Activated CD8-positive, alpha-beta memory T cell treated with anti-CD3 and anti-CD28 coated beads for 36 hours (primary cell): Measurements from ENCODE around the gene LIN7B. TPM values are rescaled to one million over a fixed set of nuclear protein-coding genes. Genes with fewer than 3 reads are reported as not detected.

Experiments
- CTCF ChIA-PET: fragments of 350-600 bp; sonication (Branson Sonifier 250); formaldehyde crosslinking; loops from one replicate; lab custom pipeline; 2021; ENCODE audit warnings: antibody characterized with exemption; lab: Charles Lee
- POLR2A ChIA-PET: fragments of 350-600 bp; sonication (Branson Sonifier 250); formaldehyde crosslinking; loops from one replicate; lab custom pipeline; 2021; ENCODE audit warnings: antibody characterized with exemption; lab: Charles Lee
- total RNA-seq, 2 experiments: library from RNA; stranded (reverse); gene quantifications; one replicate each; pipeline ENCODE4 v1.2.3, GENCODE V29; 2021

The LIN7B gene
- total RNA-seq, 2 experiments from 2014 or later, result 4.7 to 4.9 TPM

- POLR2A ChIA-PET, result interaction anchor here (1.0 kb wide), 1 partner anchor 14 kb away, joined by 5 read pairs; no protein-coding TSS in a partner anchor
- CTCF ChIA-PET, result interaction anchor here (1.1 to 2.8 kb wide), 6 partner anchors 9 to 70 kb away, joined by 4 to 11 read pairs (median 6); partner anchors contain the start of genes C19orf73, LIN7B and PPFIA3
Observed at GRCh38 chr19:49128545-49129237, 14.5 kb downstream of the LIN7B start.

- POLR2A ChIA-PET, result no interaction called here
- CTCF ChIA-PET, result interaction anchor here (1.4 to 2.8 kb wide), 3 partner anchors 9 to 17 kb away, joined by 5 to 7 read pairs (median 6); no protein-coding TSS in a partner anchor
Observed at GRCh38 chr19:49129238-49129583, 15.0 kb downstream of the LIN7B start.

DNA sequence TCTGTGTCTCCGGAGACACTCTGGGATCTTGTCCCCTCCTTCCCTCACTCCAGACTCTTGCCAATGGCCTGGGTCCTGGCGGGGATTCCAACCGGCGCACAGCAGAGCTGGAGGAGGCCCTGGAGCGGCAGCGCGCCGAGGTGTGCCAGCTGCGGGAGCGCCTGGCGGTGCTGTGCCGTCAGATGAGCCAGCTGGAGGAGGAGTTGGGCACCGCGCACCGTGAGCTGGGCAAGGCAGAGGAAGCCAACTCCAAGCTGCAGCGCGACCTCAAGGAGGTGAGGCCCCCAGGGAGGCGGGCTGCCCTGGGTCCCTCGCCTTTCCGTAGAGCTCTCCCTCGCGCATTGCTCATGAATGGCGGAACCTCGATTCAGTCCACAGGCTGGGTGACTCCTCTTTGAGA, 16.2 kb downstream of the LIN7B start:
- POLR2A ChIA-PET, result no interaction called here
- CTCF ChIA-PET, result interaction anchor here (0.6 to 2.8 kb wide), 5 partner anchors 10 to 77 kb away, joined by 3 to 7 read pairs (median 4); partner anchors contain the start of gene LIN7B

GRCh38 chr19:49132974-49133609, 18.9 kb downstream of the LIN7B start:
- POLR2A ChIA-PET, result interaction anchor here (0.6 kb wide), 1 partner anchor 379 kb away, joined by 4 read pairs; no protein-coding TSS in a partner anchor
- CTCF ChIA-PET, result interaction anchor here (0.7 to 2.5 kb wide), 5 partner anchors 12 to 182 kb away, joined by 3 to 6 read pairs (median 6); partner anchors contain the start of gene PPFIA3

DNA sequence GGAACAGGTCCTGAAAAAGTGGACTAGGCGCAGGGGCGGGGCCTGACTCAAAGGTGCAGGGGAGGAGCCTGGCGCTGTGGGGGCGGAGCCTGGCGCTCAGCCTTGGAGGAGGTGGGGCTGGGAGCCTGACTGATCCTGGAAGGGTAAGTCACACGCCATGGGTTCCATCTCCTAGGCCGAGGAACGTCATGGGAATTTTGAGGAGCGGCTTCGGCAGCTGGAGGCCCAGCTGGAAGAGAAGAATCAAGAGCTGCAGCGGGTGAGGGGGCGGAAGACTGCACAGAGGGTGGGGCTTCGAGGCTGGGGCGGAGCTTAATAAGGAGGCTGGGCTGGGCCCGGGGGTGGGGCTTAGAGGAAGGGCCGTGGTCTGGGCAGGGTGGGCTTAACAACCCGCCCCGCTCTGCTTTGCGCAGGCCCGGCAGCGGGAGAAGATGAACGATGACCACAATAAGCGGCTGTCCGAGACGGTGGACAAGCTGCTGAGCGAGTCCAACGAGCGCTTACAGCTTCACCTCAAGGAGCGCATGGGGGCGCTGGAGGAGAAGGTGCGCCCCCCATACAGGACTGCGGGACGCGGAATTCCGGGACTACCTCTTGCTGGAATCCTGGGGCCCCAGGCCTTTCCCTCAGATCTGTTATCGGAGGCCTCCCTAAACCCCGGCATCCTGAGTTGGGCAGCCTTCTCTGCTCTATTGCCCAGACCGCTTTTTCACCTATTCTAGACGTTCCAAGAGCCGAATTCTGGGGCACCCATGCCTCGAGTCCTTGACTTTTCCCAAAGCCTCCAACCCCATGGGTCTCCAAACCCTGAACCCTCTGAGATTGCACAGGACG, 19.7 kb downstream of the LIN7B start:
- ChIA-PET POLR2A (no interaction called here), CTCF (interaction anchor here (0.9 to 2.5 kb wide), 4 partner anchors 11 to 36 kb away, joined by 4 to 6 read pairs (median 6); partner anchors contain the start of genes LIN7B and PPFIA3)

DNA sequence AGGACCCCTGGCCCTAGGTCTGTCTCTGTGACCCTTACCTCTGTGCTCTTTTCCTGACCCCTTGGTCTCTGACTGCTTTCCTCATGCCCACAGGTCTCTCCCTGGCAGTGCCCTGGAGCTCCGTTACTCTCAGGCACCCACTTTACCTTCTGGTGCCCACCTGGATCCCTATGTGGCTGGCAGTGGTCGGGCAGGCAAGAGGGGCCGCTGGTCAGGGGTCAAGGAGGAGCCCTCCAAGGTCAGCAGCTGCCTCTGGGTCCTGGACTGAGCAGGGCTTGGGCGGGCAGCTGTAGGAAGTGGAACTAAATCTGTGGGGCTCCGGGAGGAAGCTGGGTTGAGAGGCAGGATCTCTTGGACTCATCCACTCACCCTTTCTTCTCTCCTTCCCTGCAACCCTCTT, 21.5 kb downstream of the LIN7B start:
- POLR2A ChIA-PET, result no interaction called here
- CTCF ChIA-PET, result no interaction called here

GRCh38 chr19:49136771-49137171, 22.6 kb downstream of the LIN7B start:
- POLR2A ChIA-PET, result no interaction called here

DNA sequence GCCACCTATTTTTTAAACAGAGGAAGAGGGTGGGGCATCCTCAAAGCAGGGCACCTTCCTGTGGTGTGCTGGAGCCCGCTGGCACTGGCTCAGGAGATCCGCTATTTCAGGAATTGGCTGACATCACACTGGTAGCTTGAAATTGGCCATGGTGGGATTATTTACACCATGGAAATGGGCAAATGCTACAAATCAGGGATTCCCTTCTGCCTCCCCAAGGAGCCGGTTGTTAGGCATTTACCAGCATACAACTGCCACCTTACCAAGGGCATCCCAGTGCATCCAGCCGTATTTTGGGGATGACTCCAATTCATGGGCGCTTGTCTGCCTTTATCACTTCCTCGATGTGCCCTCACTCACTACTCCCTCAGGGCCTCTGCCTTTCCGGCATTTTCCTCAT, 26.8 kb downstream of the LIN7B start:
- CTCF ChIA-PET, result interaction anchor here (0.9 to 1.2 kb wide), 3 partner anchors 43 to 353 kb away, joined by 3 to 5 read pairs (median 5); no protein-coding TSS in a partner anchor
- POLR2A ChIA-PET, result no interaction called here

More at GRCh38 chr19:49136771-49137171, 22.6 kb downstream of the LIN7B start:
- CTCF ChIA-PET, result no interaction called here

GRCh38 chr19:49141352-49141751, 27.2 kb downstream of the LIN7B start:
- ChIA-PET POLR2A (no interaction called here), CTCF (interaction anchor here (0.6 to 1.2 kb wide), 4 partner anchors 43 to 354 kb away, joined by 3 to 5 read pairs (median 4); no protein-coding TSS in a partner anchor)

DNA sequence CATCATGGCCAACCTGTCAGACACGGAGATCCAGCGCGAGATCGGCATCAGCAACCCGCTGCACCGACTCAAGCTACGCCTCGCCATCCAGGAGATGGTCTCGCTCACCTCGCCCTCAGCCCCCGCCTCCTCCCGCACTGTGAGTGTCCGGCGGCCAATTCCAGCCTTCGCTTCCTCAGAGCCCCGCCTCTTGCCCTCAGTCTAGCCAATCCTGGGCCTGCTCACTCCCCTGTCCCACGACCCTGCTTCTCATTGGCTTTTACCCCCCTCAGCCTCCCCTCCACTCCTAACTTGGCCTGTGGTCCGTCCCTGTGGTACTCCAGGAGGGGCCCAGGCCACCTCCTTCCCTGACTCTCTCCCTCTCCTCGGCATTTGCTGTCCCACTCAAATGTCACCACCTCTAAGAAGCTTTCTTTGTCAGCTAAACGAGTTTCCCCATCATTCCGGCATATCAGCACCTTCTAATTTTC, 28.7 kb downstream of the LIN7B start:
- ChIA-PET CTCF (interaction anchor here (0.8 to 6.8 kb wide), 2 partner anchors 45 to 149 kb away, joined by 3 to 38 read pairs; partner anchors contain the start of gene RUVBL2), POLR2A (no interaction called here)

DNA sequence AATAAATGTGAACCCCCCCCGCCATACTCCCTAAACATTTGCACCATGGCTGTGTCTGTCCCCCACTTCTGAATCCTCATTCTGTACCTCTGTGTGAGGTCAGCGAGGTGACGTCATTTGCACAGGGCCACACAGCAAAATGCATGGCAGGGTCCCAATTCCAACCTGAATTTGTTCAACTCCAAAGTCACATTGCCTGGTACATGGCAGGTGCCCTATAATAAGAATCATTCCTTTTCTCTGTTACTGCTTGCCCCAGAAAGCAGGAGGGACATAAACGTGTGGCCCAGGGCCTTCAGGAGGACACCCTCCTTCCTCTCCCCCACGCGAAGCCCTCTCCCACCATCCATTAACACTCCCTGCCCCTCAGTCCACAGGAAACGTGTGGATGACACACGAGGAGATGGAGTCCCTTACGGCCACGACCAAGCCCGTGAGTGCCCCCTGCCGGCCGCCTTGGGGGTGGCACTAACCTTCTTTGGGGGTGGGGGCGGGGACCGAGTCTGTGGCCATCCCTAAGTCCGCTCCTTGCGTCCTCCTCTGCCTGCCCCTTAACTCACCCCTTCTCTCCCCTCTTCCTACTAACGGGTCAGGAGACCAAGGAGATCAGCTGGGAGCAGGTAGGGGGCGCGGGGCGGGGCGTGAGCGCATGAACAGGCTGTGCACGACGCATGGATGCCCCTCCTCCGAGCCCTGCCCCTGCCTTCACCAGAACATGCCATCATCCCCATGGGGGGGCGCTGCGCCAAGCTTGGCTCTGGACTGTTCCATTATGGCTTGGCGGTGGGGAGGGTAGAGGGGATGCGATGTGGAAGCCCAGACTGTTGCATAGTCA, 31.6 kb downstream of the LIN7B start:
- CTCF ChIA-PET, result interaction anchor here (0.7 to 6.8 kb wide), 8 partner anchors 13 to 147 kb away, joined by 3 to 38 read pairs (median 4); partner anchors contain the start of genes LIN7B and PPFIA3
- POLR2A ChIA-PET, result interaction anchor here (0.6 kb wide), 1 partner anchor 26 kb away, joined by 3 read pairs; the partner anchor contains the start of gene PPFIA3

- POLR2A ChIA-PET, result interaction anchor here (0.6 kb wide), 1 partner anchor 27 kb away, joined by 3 read pairs; the partner anchor contains the start of gene PPFIA3
- CTCF ChIA-PET, result interaction anchor here (0.7 to 6.8 kb wide), 6 partner anchors 18 to 148 kb away, joined by 3 to 38 read pairs (median 4); partner anchors contain the start of genes LIN7B and PPFIA3
Observed at GRCh38 chr19:49146408-49146770, 32.2 kb downstream of the LIN7B start.

- ChIA-PET POLR2A (interaction anchor here (1.1 kb wide), 1 partner anchor 37 kb away, joined by 3 read pairs; no protein-coding TSS in a partner anchor), CTCF (interaction anchor here (0.6 to 6.8 kb wide), 5 partner anchors 42 to 320 kb away, joined by 3 to 38 read pairs (median 3); partner anchors contain the start of gene RUVBL2)
Observed at GRCh38 chr19:49148044-49148682, 34.0 kb downstream of the LIN7B start.

- CTCF ChIA-PET, result interaction anchor here (0.7 to 6.8 kb wide), 5 partner anchors 43 to 155 kb away, joined by 3 to 38 read pairs (median 3); partner anchors contain the start of gene RUVBL2
- POLR2A ChIA-PET, result no interaction called here
Observed at GRCh38 chr19:49148784-49149651, 34.8 kb downstream of the LIN7B start.

DNA sequence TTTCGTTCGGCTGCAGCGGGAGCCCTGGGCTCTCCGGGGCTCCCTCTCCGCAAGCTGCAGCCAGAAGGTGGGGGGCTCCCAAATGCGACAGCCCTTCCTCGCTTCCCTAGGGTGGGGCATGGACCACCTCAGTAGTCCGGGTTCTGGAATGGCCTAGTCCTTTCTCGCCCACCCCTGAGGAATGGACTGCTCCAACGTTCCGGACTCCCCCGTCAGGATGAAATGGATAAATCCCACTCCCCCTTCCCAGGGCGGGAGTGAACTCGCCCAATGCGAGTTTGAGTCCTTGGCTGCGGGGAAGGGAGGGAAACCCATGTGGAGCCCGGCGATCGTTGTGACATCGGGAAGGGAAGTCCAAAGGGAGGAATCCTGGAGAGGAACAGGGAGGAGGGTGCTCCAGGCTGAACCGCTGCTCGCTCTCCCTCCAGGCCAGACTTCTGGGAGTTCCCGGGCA, 35.5 kb downstream of the LIN7B start:
- ChIA-PET POLR2A (no interaction called here), CTCF (interaction anchor here (0.6 kb wide), 1 partner anchor 73 kb away, joined by 3 read pairs; no protein-coding TSS in a partner anchor)
